GM15510 (cell line): ENCODE data around the gene TRIM32.
A peak's percentile ranks its signal among the peaks of the same experiment; 100 is the strongest.

Experiments
- POLR2A ChIP-seq: IDR thresholded peaks from 3 replicates; pipeline ENCODE4 v1.6.1; 2011; ENCODE audit warnings: borderline replicate concordance; ENCODE audit not compliant: insufficient read length; ENCODE audit errors: extremely low read depth

Gene TRIM32

GRCh38 chr9:116687074-116687753 lies at the start of gene TRIM32:
TSS of gene TRIM32 (plus strand) at chr9:116687305. CDS start at chr9:116697743, 10,438 bp downstream.
- TF ChIP-seq POLR2A, result peak; percentile 67

GRCh38 chr9:116639251-116639741 lies 47.8 kb upstream of the TRIM32 start:
- TF ChIP-seq POLR2A, result no peak

DNA sequence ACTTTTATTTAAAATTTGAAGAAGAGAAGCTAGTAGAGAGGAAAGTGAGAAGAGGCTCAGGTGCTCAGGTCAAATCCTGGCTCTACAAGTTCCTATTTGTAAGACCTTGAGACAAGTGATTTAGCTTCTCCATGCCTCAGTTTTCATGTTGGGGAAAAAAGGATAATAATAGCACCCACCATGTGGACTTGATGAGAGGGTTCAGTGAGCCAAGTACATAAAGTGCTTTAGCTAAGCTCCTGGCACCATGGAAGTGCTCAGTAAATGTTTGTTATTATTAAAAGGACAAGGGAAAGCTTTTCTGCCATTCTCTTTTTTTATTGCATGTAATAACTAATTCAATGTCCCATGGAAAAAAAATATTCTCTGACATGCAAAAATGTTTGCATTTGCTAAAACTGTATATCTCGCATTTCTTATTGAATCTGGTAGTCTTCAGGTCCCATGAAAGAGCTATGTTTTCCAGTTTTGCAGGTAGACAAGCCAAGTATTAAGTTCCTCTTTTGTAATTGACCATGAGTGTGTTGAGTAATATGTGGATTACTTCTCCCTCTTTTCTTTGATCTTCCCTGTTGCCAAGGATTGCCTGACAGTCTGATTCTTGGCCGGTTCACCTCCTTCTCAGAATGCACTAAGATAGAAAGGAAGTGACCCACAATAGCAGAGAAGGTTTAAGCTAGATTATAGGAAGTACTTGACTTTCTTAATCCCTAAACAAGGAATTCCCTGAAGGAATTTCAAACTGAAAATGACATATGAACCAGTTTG lies 45.6 kb upstream of the TRIM32 start:
- TF ChIP-seq POLR2A, result no peak

GRCh38 chr9:116643691-116644090 lies 43.4 kb upstream of the TRIM32 start:
- TF ChIP-seq POLR2A, result no peak

GRCh38 chr9:116644091-116644688 lies 42.9 kb upstream of the TRIM32 start:
- TF ChIP-seq POLR2A, result no peak

- TF ChIP-seq POLR2A, result no peak
These were observed 40.2 kb upstream of the TRIM32 start for GRCh38 chr9:116646661-116647514.

- TF ChIP-seq POLR2A, result no peak
These were observed 39.6 kb upstream of the TRIM32 start for GRCh38 chr9:116647515-116647809.

DNA sequence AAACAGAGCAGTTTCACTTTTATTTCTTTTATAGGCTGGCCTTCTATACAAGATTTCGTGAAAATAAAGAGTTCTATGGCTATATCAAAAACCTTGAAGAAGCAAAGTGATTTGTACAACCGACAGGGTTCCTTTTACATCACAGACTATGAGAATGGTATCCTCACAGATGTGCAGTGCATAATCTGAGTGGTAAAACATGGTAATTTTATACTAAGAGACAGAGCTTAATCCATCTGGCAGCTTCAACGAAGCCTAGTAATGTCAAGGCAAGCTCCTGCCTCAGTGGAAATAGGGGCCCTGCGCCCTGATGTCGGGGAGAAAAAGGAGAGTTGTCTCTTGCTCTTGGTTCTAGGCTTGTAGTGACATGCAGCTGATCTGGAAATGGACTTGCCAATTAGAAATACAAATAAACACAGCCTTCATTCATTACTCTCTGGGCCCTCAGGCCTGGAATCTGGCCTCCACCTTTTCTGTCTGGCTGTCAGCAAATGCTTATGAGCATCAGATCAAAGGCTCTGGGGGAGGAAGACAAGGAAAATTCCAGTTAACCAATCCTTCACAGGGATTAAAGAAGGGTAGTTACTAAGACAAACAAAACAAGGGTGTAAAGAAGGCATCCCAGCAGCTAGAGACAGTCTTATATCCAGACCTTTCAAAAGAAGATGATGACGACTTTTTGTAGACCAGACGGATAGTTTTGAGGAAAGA lies 33.6 kb upstream of the TRIM32 start:
- TF ChIP-seq POLR2A, result no peak

- no peak for TF ChIP-seq POLR2A
These were observed 33.1 kb upstream of the TRIM32 start for GRCh38 chr9:116654059-116654355.

- TF ChIP-seq POLR2A, result no peak
These were observed 30.6 kb upstream of the TRIM32 start for GRCh38 chr9:116656501-116656971.

GRCh38 chr9:116656977-116657376 lies 30.1 kb upstream of the TRIM32 start:
- no peak for TF ChIP-seq POLR2A

- TF ChIP-seq POLR2A, result no peak
These were observed 28.8 kb upstream of the TRIM32 start for GRCh38 chr9:116658265-116658664.

DNA sequence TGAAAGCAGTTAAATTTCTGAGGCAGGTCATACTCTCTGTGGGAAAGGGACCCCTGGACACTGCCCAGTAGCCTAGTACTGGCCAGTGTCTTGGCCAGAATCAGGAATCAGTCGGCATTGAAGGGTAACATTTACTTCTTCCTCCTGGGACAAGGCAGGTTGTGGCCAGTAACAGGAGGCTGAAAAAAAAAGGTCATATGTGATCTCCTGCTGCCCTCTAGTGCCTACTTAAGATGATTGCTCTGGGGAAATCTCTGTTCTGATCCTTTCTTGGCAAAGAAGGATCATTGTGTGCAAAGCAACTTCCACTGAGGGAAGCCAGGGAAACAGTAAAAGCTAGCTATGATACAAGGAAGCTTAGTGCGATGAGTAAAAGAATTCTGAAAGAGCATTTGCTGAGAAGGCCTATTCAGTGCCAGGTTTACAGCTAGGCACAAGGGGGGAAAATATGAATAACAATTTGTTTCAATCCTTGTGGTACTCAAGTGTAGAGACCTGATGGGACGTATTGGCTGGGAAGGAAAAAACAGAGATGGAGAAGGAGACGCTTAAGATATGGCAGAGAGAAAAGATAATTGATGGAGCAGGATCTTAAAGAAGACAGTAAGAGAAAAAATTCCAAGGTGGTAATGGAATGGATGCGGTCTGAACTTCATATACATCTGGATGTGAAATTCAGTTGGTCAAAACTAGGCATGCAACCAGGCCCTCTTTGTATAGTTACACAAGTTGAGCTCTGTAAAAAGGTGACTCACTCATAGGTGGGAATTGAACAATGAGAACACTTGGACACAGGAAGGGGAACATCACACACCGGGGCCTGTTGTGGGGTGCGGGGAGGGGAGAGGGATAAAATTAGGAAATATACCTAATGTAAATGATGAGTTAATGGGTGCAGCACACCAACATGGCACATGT lies 25.8 kb upstream of the TRIM32 start:
- TF ChIP-seq POLR2A, result no peak

DNA sequence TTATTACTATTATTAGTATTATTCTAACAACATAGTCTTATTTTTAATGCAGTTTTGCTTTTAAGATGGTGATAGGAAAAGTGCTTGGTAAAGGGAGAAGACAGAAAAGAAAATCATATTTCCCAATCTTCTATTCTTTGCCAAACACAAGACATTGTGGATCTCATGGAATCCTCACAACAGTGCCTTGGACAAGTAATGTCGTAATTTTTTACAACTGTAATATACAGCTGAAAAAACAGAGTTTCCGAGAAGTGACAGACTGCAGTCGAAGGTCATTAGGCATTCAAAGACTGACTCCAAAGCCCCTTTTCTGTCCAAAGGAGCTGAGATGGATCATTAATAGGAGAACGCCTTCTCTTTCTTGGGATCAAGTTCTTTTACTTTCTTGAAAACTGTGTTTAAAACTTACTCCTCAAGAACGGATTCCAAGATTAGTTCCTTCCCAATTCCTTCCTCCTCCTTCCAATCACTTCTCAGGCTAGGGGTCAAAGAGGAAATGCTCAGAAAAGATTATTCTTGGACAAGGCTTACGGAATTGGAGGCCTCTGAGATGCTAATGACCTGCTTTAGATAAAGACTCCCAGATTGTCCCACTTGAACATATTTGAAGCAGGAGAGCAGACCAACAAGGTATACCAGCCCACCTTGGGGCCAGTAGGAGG lies 24.3 kb upstream of the TRIM32 start:
- no peak for TF ChIP-seq POLR2A

DNA sequence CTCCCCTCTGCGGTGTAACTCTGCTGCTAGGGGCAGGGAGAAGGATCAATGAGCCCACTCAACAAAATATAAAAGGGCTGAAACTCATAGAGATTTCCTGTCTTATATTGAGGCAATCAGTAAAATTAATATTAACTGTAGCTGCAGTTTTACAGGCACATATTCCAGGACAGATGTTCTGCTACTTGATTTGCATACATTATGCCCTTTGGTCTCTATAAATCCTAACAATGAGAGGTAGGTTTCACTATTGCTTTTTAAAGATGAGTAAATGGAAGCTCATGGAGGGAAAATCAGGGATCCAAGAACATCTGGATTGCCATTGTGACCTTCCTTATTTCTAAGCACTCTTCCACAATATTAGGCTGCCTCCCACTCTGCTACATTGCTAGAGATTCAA lies 23.5 kb upstream of the TRIM32 start:
- TF ChIP-seq POLR2A, result no peak
